ENCODE measurements around the gene PIGM. TPM values are rescaled to one million over a fixed set of nuclear protein-coding genes. Genes with fewer than 3 reads are reported as not detected.
A peak's percentile ranks its signal among the peaks of the same experiment; 100 is the strongest.

The PIGM gene
- total and polyA plus RNA-seq, 2 experiments from 2014 or later = 5.0 TPM

DNA sequence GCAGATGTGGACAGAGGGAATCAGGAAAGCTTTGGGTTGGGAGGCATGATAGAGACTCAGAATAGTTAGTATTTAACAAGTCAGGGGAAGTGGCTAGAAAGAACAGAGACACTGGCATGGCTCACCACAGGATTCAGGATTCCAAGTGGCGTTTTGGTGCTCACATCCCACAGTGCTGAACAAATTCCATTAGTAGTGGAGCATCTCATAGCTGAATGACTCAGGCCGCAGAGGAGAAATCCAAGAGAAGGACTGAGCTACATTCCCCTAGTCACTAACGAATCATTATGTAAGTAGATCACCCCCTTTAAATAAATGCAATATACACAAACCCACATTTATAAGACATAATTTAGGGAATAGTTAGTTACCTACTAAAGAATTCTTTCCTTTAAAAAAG, 44.5 kb upstream of the PIGM start:
- Histone ChIP-seq H3K27me3 (ENCODE audit: insufficient read depth) (peaks cover 46% of the 10 kb centered on the region), H3K4me2 (no peak overlapping the region), H3K27ac (ENCODE audit: low read depth) (no peak overlapping the region), H3K4me1 (ENCODE audit: insufficient read depth) (peaks cover 1% of the 10 kb centered on the region), H3K4me3 (no peak overlapping the region), H2AFZ (0 out of 2 replicates have a peak overlapping the region, but pooled peaks have one; percentile 35), H3K79me2 (replicated peaks; ENCODE audit: insufficient read depth) (no peaks in the 10 kb centered on the region), H3K9me2 (ENCODE audit: insufficient read depth) (no peaks in the 10 kb centered on the region), H4K20me1 (replicated peaks; ENCODE audit: insufficient read depth) (no peaks in the 10 kb centered on the region), H3K36me3 (ENCODE audit: insufficient read depth) (no peaks in the 10 kb centered on the region), H3F3A (replicated peaks; ENCODE audit: low read depth) (peaks cover 2% of the 10 kb centered on the region; the same call in 1 of the 2 replicates)
- Mint-ChIP-seq H3K9me3 (no peaks in the 10 kb centered on the region), H3K4me3 (no peak overlapping the region), H3K27ac (no peak overlapping the region), H3K4me1 (peaks cover 2% of the 10 kb centered on the region; the same call in 2 of the 3 replicates), H3K36me3 (ENCODE audit: low read depth) (no peaks in the 10 kb centered on the region), H3K27me3 (ENCODE audit: insufficient read depth, low read depth, poor library complexity) (peaks cover 6% of the 10 kb centered on the region)
- no peak for DNase-seq (ENCODE audit: low spot score)
- ATAC-seq = no peak
- TF ChIP-seq EZH2 (IDR thresholded peaks at IDR 0.05; ENCODE audit: low read depth, unreplicated experiment) = no peak
- TF ChIP-seq, protein P1, sequence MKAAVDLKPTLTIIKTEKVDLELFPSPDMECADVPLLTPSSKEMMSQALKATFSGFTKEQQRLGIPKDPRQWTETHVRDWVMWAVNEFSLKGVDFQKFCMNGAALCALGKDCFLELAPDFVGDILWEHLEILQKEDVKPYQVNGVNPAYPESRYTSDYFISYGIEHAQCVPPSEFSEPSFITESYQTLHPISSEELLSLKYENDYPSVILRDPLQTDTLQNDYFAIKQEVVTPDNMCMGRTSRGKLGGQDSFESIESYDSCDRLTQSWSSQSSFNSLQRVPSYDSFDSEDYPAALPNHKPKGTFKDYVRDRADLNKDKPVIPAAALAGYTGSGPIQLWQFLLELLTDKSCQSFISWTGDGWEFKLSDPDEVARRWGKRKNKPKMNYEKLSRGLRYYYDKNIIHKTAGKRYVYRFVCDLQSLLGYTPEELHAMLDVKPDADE (IDR thresholded peaks at IDR 0.05) = no peak
- TF ChIP-seq, protein P2, sequence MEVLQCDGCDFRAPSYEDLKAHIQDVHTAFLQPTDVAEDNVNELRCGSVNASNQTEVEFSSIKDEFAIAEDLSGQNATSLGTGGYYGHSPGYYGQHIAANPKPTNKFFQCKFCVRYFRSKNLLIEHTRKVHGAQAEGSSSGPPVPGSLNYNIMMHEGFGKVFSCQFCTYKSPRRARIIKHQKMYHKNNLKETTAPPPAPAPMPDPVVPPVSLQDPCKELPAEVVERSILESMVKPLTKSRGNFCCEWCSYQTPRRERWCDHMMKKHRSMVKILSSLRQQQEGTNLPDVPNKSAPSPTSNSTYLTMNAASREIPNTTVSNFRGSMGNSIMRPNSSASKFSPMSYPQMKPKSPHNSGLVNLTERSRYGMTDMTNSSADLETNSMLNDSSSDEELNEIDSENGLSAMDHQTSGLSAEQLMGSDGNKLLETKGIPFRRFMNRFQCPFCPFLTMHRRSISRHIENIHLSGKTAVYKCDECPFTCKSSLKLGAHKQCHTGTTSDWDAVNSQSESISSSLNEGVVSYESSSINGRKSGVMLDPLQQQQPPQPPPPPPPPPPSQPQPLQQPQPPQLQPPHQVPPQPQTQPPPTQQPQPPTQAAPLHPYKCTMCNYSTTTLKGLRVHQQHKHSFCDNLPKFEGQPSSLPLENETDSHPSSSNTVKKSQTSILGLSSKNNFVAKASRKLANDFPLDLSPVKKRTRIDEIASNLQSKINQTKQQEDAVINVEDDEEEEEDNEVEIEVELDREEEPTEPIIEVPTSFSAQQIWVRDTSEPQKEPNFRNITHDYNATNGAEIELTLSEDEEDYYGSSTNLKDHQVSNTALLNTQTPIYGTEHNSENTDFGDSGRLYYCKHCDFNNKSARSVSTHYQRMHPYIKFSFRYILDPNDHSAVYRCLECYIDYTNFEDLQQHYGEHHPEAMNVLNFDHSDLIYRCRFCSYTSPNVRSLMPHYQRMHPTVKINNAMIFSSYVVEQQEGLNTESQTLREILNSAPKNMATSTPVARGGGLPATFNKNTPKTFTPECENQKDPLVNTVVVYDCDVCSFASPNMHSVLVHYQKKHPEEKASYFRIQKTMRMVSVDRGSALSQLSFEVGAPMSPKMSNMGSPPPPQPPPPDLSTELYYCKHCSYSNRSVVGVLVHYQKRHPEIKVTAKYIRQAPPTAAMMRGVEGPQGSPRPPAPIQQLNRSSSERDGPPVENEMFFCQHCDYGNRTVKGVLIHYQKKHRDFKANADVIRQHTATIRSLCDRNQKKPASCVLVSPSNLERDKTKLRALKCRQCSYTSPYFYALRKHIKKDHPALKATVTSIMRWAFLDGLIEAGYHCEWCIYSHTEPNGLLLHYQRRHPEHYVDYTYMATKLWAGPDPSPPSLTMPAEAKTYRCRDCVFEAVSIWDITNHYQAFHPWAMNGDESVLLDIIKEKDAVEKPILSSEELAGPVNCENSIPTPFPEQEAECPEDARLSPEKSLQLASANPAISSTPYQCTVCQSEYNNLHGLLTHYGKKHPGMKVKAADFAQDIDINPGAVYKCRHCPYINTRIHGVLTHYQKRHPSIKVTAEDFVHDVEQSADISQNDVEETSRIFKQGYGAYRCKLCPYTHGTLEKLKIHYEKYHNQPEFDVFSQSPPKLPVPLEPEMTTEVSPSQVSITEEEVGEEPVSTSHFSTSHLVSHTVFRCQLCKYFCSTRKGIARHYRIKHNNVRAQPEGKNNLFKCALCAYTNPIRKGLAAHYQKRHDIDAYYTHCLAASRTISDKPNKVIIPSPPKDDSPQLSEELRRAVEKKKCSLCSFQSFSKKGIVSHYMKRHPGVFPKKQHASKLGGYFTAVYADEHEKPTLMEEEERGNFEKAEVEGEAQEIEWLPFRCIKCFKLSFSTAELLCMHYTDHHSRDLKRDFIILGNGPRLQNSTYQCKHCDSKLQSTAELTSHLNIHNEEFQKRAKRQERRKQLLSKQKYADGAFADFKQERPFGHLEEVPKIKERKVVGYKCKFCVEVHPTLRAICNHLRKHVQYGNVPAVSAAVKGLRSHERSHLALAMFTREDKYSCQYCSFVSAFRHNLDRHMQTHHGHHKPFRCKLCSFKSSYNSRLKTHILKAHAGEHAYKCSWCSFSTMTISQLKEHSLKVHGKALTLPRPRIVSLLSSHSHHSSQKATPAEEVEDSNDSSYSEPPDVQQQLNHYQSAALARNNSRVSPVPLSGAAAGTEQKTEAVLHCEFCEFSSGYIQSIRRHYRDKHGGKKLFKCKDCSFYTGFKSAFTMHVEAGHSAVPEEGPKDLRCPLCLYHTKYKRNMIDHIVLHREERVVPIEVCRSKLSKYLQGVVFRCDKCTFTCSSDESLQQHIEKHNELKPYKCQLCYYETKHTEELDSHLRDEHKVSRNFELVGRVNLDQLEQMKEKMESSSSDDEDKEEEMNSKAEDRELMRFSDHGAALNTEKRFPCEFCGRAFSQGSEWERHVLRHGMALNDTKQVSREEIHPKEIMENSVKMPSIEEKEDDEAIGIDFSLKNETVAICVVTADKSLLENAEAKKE (CRISPR knock-in tag; IDR thresholded peaks at IDR 0.05) = no peak
- no peak for TF ChIP-seq NANOG (IDR thresholded peaks at IDR 0.05; ENCODE audit: borderline replicate concordance)
- TF ChIP-seq EZH2phosphoT487 (IDR thresholded peaks at IDR 0.05; ENCODE audit: unreplicated experiment) = no peak
- TF ChIP-seq ZNF114 (CRISPR knock-in tag; IDR thresholded peaks at IDR 0.05) = no peak
- no peak for TF ChIP-seq STAT1 (IDR thresholded peaks at IDR 0.05; ENCODE audit: unreplicated experiment)
- TF ChIP-seq, protein P3, sequence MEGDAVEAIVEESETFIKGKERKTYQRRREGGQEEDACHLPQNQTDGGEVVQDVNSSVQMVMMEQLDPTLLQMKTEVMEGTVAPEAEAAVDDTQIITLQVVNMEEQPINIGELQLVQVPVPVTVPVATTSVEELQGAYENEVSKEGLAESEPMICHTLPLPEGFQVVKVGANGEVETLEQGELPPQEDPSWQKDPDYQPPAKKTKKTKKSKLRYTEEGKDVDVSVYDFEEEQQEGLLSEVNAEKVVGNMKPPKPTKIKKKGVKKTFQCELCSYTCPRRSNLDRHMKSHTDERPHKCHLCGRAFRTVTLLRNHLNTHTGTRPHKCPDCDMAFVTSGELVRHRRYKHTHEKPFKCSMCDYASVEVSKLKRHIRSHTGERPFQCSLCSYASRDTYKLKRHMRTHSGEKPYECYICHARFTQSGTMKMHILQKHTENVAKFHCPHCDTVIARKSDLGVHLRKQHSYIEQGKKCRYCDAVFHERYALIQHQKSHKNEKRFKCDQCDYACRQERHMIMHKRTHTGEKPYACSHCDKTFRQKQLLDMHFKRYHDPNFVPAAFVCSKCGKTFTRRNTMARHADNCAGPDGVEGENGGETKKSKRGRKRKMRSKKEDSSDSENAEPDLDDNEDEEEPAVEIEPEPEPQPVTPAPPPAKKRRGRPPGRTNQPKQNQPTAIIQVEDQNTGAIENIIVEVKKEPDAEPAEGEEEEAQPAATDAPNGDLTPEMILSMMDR (conservative IDR thresholded peaks at IDR 0.05; ENCODE audit: low read depth in 2 of 2) = no peak
- no peak for TF ChIP-seq ZNF331 (CRISPR knock-in tag; IDR thresholded peaks at IDR 0.05; ENCODE audit: low read depth)
- no peak for TF ChIP-seq POLR2AphosphoS5 (IDR thresholded peaks at IDR 0.05; ENCODE audit: low read depth)

Measured in GM23338 (cell line).